ENCODE data around the gene TAOK1.

DNA sequence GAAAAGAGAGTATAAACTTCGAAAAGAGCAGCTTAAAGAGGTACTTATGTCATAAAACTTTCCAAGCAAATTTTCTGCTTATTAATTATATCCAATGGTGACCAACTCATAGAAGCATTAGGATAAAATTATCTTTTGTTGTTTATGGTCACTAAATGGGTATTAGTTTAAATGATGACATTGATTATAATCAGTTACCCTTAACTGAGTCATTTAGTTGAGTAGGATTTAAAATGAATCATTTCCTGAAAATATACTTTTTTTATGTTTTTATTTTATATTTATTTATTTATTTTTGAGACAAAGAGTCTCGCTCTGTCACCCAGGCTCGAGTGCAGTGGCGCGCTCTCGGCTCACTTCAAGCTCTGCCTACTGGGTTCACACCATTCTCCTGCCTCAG, 120.8 kb downstream of the TAOK1 start:
- TF ChIP-seq, protein P1, sequence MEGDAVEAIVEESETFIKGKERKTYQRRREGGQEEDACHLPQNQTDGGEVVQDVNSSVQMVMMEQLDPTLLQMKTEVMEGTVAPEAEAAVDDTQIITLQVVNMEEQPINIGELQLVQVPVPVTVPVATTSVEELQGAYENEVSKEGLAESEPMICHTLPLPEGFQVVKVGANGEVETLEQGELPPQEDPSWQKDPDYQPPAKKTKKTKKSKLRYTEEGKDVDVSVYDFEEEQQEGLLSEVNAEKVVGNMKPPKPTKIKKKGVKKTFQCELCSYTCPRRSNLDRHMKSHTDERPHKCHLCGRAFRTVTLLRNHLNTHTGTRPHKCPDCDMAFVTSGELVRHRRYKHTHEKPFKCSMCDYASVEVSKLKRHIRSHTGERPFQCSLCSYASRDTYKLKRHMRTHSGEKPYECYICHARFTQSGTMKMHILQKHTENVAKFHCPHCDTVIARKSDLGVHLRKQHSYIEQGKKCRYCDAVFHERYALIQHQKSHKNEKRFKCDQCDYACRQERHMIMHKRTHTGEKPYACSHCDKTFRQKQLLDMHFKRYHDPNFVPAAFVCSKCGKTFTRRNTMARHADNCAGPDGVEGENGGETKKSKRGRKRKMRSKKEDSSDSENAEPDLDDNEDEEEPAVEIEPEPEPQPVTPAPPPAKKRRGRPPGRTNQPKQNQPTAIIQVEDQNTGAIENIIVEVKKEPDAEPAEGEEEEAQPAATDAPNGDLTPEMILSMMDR (IDR thresholded peaks at IDR 0.05) = no peak
- no peak for TF ChIP-seq POLR2A (IDR thresholded peaks at IDR 0.05)

Data from adrenal gland (tissue), 5 donors.